OCI-LY7 (cell line): ENCODE data around the gene FKBP4. TPM values are rescaled to one million over a fixed set of nuclear protein-coding genes. Genes with fewer than 3 reads are reported as not detected.

ENCODE experiments used
- BruUV-seq: library from RNA; stranded (reverse); fragments of 400-500 nt; replicated peaks from 2 replicates; lab custom pipeline; 2021; lab: Mats Ljungman, UMichigan
- CTCF ChIA-PET: fragments of 300-600 bp; sonication (Branson Sonifier 250); formaldehyde crosslinking; loops from one replicate; lab custom pipeline; 2022; ENCODE audit warnings: antibody characterized with exemption; ENCODE audit not compliant: unreplicated experiment; lab: Charles Lee
- POLR2A ChIA-PET: fragments of 300-600 bp; sonication (Branson Sonifier 250); formaldehyde crosslinking; loops from one replicate; lab custom pipeline; 2022; ENCODE audit warnings: antibody characterized with exemption; lab: Charles Lee
- DNase-seq: peaks from one replicate; pipeline ENCODE4 v3.0.0-alpha.2; 2015; ENCODE audit warnings: low spot score
- H2AFZ ChIP-seq: fragments of 200-600 bp; sonication (generic), shearing (Covaris generic); 2 replicates; pipeline ENCODE4 v1.6.1; 2014; ENCODE audit warnings: mild to moderate bottlenecking, antibody characterized with exemption, low read length, moderate library complexity
- H3K27ac ChIP-seq: fragments of 200-600 bp; sonication (generic); 2 replicates; pipeline ENCODE4 v1.5.1; 2014; ENCODE audit warnings: mixed run types, low read depth, mild to moderate bottlenecking, moderate library complexity, low read length, inconsistent platforms; ENCODE audit not compliant: poor library complexity, severe bottlenecking
- H3K36me3 ChIP-seq: fragments of 200-600 bp; sonication (generic); 2 replicates; pipeline ENCODE4 v1.6.1; 2014; ENCODE audit warnings: mild to moderate bottlenecking, antibody characterized with exemption, low read length, moderate library complexity, mixed read lengths; ENCODE audit not compliant: insufficient read depth
- H3K4me1 ChIP-seq: fragments of 200-600 bp; sonication (generic); 2 replicates; pipeline ENCODE4 v1.5.1; 2014; ENCODE audit warnings: mild to moderate bottlenecking, low read length; ENCODE audit not compliant: insufficient read depth, poor library complexity, severe bottlenecking
- H3K4me2 ChIP-seq: fragments of 200-600 bp; sonication (generic); 2 replicates; pipeline ENCODE4 v1.6.1; 2014; ENCODE audit warnings: mild to moderate bottlenecking, low read length
- H3K4me3 ChIP-seq: fragments of 200-600 bp; sonication (generic); 2 replicates; pipeline ENCODE4 v1.5.1; 2014; ENCODE audit warnings: mild to moderate bottlenecking, low read depth, low read length; ENCODE audit not compliant: poor library complexity, severe bottlenecking
- H3K79me2 ChIP-seq: fragments of 200-600 bp; sonication (generic); 2 replicates; pipeline ENCODE4 v1.6.1; 2016; ENCODE audit warnings: low read depth, mild to moderate bottlenecking, low read length, moderate library complexity, mixed read lengths; ENCODE audit not compliant: insufficient read depth
- H3K9me2 ChIP-seq: fragments of 200-600 bp; sonication (generic); 2 replicates; pipeline ENCODE4 v1.6.1; 2016; ENCODE audit warnings: mild to moderate bottlenecking, low read length, mixed read lengths; ENCODE audit not compliant: insufficient read depth
- H3K9me3 ChIP-seq: fragments of 200-600 bp; sonication (generic); 2 replicates; pipeline ENCODE4 v1.6.1; 2014; ENCODE audit warnings: mild to moderate bottlenecking, mixed run types, low read length, mixed read lengths
- H4K20me1 ChIP-seq: fragments of 200-600 bp; sonication (generic); 2 replicates; pipeline ENCODE4 v1.6.1; 2014; ENCODE audit warnings: mild to moderate bottlenecking, antibody characterized with exemption, low read length, moderate library complexity, mixed read lengths; ENCODE audit not compliant: insufficient read depth
- CTCF ChIP-seq: fragments of 200-600 bp; sonication (generic); conservative IDR thresholded peaks from 2 replicates; pipeline ENCODE4 v1.5.1; 2014; ENCODE audit warnings: mild to moderate bottlenecking, antibody characterized with exemption, low read length, moderate library complexity, mixed read lengths
- EZH2phosphoT487 ChIP-seq: fragments of 200-600 bp; sonication (generic); IDR thresholded peaks from 2 replicates; pipeline ENCODE4 v1.6.1; 2018; ENCODE audit warnings: low read depth, borderline replicate concordance, mild to moderate bottlenecking, mixed run types, antibody characterized with exemption, low read length, moderate library complexity, mixed read lengths
- intact Hi-C: fragments of 100-400 bp; cut with micrococcal nuclease; formaldehyde crosslinking; loops from one replicate; pipeline ENCODE4 v1.10.0; 2022; ENCODE audit not compliant: unreplicated experiment
- total RNA-seq, 2 experiments: library from RNA; depleted of rRNA in 1 of 2; stranded (reverse); fragments of >200 nt in 1 of 2; shearing (Covaris generic) in 1 of 2; gene quantifications; 2 replicates each; pipeline ENCODE4 v1.2.3, GENCODE V29; 2014 to 2022

Gene FKBP4
- total RNA-seq, 2 experiments from 2014 or later = 86.7 to 131 TPM

- Histone ChIP-seq H3K27ac (no peak overlapping the region), H2AFZ (no peak overlapping the region), H3K9me2 (no peaks in the 10 kb centered on the region), H3K79me2 (no peaks in the 10 kb centered on the region), H3K4me3 (no peak overlapping the region), H3K4me1 (no peaks in the 10 kb centered on the region), H3K36me3 (no peaks in the 10 kb centered on the region), H3K4me2 (no peak overlapping the region), H3K9me3 (no peaks in the 10 kb centered on the region), H4K20me1 (no peaks in the 10 kb centered on the region)
- CTCF ChIA-PET = no interaction called here
- POLR2A ChIA-PET = no interaction called here
- TF ChIP-seq EZH2phosphoT487 (no peak), CTCF (no peak)
- BruUV-seq = no TSS peak
- DNase-seq = no peak
- intact Hi-C loops = no loop called here
Observed at GRCh38 chr12:2776129-2776806, 18.5 kb upstream of the FKBP4 start.

GRCh38 chr12:2779281-2779680, 15.5 kb upstream of the FKBP4 start:
- no peaks in the 10 kb centered on the region for H3K79me2 ChIP-seq
- H2AFZ ChIP-seq = no peak overlapping the region
- ChIA-PET CTCF (interaction anchor here (1.4 kb wide), 1 partner anchor 14 kb away, joined by 3 read pairs; no protein-coding TSS in a partner anchor), POLR2A (no interaction called here)
- TF ChIP-seq EZH2phosphoT487 (no peak), CTCF (no peak)
- H3K27ac ChIP-seq = no peak overlapping the region
- no peak overlapping the region for H3K4me3 ChIP-seq
- no TSS peak for BruUV-seq
- no peaks in the 10 kb centered on the region for H3K9me3 ChIP-seq
- no peaks in the 10 kb centered on the region for H4K20me1 ChIP-seq
- no peaks in the 10 kb centered on the region for H3K36me3 ChIP-seq
- intact Hi-C loops = loop anchor here (1.0 kb wide), 1 partner anchor 96 kb away; no protein-coding TSS in a partner anchor
- DNase-seq = no peak
- no peak overlapping the region for H3K4me2 ChIP-seq
- no peaks in the 10 kb centered on the region for H3K9me2 ChIP-seq
- H3K4me1 ChIP-seq = no peaks in the 10 kb centered on the region

GRCh38 chr12:2783936-2784600, 10.7 kb upstream of the FKBP4 start:
- no TSS peak for BruUV-seq
- H3K4me3 ChIP-seq = no peak overlapping the region
- intact Hi-C loops = loop anchor here (1.0 kb wide), 1 partner anchor 101 kb away; no protein-coding TSS in a partner anchor

More at GRCh38 chr12:2783936-2784600, 10.7 kb upstream of the FKBP4 start:
- H3K9me2 ChIP-seq = no peaks in the 10 kb centered on the region
- peak; percentile 42 for DNase-seq
- no peak for TF ChIP-seq EZH2phosphoT487
- peak; percentile 86 for TF ChIP-seq CTCF
- H4K20me1 ChIP-seq = no peaks in the 10 kb centered on the region
- peak overlapping the region; percentile 48 for H3K4me2 ChIP-seq
- H3K4me1 ChIP-seq = no peaks in the 10 kb centered on the region
- H3K79me2 ChIP-seq = no peaks in the 10 kb centered on the region
- ChIA-PET CTCF (no interaction called here), POLR2A (interaction anchor here (0.7 kb wide), 1 partner anchor 866 kb away, joined by 3 read pairs; no protein-coding TSS in a partner anchor)
- H3K36me3 ChIP-seq = no peaks in the 10 kb centered on the region
- no peaks in the 10 kb centered on the region for H3K9me3 ChIP-seq
- no peak overlapping the region for H2AFZ ChIP-seq
- H3K27ac ChIP-seq = no peak overlapping the region
